Stimulated activated CD8-positive, alpha-beta memory T cell treated with anti-CD3 and anti-CD28 coated beads, Interleukin-4, amount 100 ng/mL, for 48 hours (primary cell): Measurements from ENCODE around the gene VWDE.

Source experiments
- DNase-seq: peaks from one replicate; pipeline ENCODE4 v3.0.0-alpha.2; 2020

VWDE gene

GRCh38 chr7:12281038-12281437 lies 122.6 kb downstream of the VWDE start:
- no peak for DNase-seq
